OCI-LY1 (cell line): ENCODE measurements around the gene CRIM1.

Source experiments
- EZH2 ChIP-seq: fragments of 200-600 bp; sonication (generic), shearing (Covaris generic); IDR thresholded peaks from 2 replicates; pipeline ENCODE4 v1.8.0; 2017; ENCODE audit warnings: borderline replicate concordance, mixed run types, mild to moderate bottlenecking, antibody characterized with exemption, low read length, moderate library complexity, mixed read lengths
- TF ChIP-seq, protein P1 (sequence below): fragments of 200-600 bp; sonication (generic), shearing (Covaris generic); IDR thresholded peaks from 2 replicates; pipeline ENCODE4 v1.5.1; 2017; ENCODE audit warnings: mild to moderate bottlenecking, antibody characterized with exemption, low read length, moderate library complexity, mixed read lengths

DNA sequence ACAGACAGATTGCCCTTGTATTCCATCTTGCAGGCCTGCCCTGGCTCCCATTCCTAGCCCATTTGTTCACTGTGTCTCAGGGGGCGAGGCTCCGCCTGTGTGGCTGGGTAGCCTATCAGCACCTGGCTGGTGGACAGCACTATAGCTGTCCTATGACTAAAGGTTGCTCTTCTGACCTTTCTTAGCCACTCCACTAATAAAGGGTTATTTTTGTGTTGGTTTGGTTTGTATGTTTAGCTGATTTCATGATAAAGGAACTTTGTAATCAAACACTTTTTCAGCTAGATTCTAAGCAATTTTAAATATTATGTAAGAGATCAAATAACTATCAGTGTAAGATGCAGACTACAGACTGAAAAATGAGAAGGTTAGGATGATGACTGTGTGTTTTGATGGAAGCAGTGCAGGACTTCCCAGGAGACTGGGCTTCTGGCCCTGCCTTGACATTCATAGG is 72.2 kb downstream of the CRIM1 start:
- TF ChIP-seq, protein P1, sequence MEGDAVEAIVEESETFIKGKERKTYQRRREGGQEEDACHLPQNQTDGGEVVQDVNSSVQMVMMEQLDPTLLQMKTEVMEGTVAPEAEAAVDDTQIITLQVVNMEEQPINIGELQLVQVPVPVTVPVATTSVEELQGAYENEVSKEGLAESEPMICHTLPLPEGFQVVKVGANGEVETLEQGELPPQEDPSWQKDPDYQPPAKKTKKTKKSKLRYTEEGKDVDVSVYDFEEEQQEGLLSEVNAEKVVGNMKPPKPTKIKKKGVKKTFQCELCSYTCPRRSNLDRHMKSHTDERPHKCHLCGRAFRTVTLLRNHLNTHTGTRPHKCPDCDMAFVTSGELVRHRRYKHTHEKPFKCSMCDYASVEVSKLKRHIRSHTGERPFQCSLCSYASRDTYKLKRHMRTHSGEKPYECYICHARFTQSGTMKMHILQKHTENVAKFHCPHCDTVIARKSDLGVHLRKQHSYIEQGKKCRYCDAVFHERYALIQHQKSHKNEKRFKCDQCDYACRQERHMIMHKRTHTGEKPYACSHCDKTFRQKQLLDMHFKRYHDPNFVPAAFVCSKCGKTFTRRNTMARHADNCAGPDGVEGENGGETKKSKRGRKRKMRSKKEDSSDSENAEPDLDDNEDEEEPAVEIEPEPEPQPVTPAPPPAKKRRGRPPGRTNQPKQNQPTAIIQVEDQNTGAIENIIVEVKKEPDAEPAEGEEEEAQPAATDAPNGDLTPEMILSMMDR = no peak
- no peak for TF ChIP-seq EZH2
